GM19467 (cell line): ENCODE data around the gene ANKRD39.
"Not testable (repeated sequence)": the region's sequence is repeated elsewhere in the genome, so short reads cannot be mapped to it uniquely, and the experiment has no call there.

Experiments
- ATAC-seq: cut with Tn5 transposase; IDR thresholded peaks from one replicate; pipeline ENCODE4 v1.9.1; 2021; ENCODE audit warnings: mild to moderate bottlenecking, moderate library complexity; ENCODE audit not compliant: unreplicated experiment

Gene ANKRD39

GRCh38 chr2:96873651-96874096, 15.9 kb upstream of the ANKRD39 start:
- no peak for ATAC-seq

GRCh38 chr2:96872591-96873349, 15.0 kb upstream of the ANKRD39 start:
- ATAC-seq = no peak

DNA sequence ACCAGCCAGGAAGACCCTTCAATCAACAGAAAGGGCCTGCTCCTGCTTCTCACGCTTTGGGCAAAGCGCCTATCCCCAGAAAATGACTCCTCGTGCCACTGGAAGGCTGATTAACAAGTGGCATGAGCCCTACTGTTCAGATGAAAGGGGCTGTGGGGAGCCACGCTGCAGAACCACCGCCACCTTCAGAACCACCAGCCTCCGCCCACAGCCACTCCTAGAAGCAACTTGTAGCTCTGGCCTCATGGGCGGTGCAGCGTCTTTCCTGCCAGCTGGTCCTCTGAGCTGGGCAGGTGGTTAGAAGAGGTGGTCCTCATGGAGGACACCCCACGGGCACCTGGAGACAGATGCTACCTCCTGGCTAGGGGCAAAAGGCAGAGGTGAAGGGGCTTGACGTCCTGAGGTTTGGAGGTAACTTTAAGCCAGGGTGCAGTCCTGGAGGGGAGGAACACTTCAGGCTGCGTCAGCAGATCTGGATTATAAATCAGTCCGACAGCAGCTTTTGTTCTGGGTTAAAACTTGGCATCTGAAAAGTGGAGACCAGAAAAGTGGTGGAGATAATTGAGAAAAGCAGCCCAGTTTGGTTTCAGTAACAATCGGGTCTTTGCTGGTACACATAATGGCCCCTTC, 12.9 kb upstream of the ANKRD39 start:
- no peak for ATAC-seq

GRCh38 chr2:96869822-96870625, 12.2 kb upstream of the ANKRD39 start, which contains the start of gene SEMA4C:
Gene SEMA4C (minus strand): TSS chr2:96870080. CDS start chr2:96867886, 2,194 bp downstream.
- no peak for ATAC-seq

GRCh38 chr2:96869281-96869821, 11.5 kb upstream of the ANKRD39 start:
- ATAC-seq = no peak

GRCh38 chr2:96868555-96869280, 10.9 kb upstream of the ANKRD39 start:
- ATAC-seq = peak; percentile 44

GRCh38 chr2:96867756-96868554, 10.1 kb upstream of the ANKRD39 start:
- no peak for ATAC-seq

GRCh38 chr2:96866986-96867755, 9.4 kb upstream of the ANKRD39 start:
- ATAC-seq = no peak

- ATAC-seq = no peak
Observed at GRCh38 chr2:96866586-96866985, 8.8 kb upstream of the ANKRD39 start.

GRCh38 chr2:96866149-96866548, 8.3 kb upstream of the ANKRD39 start:
- no peak for ATAC-seq

DNA sequence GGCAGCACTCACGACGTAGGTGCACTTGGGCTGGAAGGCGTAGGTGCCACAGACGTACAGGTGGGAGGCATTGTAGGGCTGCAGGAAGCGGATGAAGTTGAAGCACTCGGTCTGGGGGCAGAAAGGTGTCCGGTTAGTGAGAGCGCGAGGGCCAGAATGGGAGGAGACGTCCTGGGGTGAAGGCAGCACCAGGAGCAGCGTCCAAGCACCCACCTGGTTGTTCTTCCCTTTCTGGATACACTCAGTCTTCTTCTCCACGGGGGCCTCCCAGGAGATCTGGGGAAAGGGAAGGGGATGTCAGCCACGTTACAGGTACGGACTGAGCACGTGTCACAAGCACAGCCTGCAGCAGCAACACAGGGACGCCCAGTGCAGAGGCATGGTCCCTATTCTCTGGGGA, 7.8 kb upstream of the ANKRD39 start:
- no peak for ATAC-seq

DNA sequence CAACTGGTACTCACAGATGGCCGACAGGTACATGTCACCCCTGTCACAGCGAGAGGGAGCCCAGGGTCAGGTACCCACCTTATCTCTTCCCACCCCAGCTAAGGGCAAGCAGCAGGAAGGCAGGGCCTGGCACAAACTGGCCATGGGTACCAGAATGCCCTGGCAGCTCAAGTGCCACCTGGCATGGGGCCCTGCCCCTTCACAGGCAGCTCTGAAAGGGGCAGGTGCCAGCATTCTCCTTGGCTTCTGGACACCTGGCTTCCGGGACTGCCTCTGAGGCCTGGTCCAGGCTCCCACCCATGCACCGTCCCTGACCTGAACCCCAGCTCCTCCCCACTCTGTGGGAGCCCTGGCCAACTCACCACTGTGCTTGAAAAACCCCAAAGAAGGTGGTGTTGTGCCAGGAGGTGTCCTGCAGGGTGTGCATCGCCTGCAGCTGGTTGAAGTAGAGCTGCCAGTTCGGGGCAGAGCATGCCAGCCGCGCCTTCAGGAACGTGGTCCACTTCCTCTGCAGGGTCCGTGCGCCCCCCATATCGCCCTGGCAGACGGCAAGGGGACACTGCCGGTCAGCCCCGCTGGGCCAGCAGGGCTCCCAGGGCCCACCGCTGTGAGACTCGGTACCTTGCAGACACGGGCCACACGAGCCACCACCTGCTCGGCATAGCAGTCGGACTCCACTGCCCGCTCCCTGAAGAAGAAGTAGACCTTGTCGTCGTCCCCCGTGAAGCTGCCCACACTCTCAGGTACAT, 6.7 kb upstream of the ANKRD39 start:
- no peak for ATAC-seq

- ATAC-seq = no peak
Observed at GRCh38 chr2:96863575-96864342, 5.9 kb upstream of the ANKRD39 start.

- not testable (repeated sequence) for ATAC-seq
Observed at GRCh38 chr2:96863056-96863455, 5.2 kb upstream of the ANKRD39 start.

- no peak for ATAC-seq
Observed at GRCh38 chr2:96861074-96861473, 3.3 kb upstream of the ANKRD39 start.

- ATAC-seq = no peak
Observed at GRCh38 chr2:96860065-96861029, 2.5 kb upstream of the ANKRD39 start.
